AG04450 (cell line): ENCODE results near the gene LSM7. TPM values are rescaled to one million over a fixed set of nuclear protein-coding genes. Genes with fewer than 3 reads are reported as not detected.

Source experiments
- CTCF ChIA-PET: fragments of 300-600, 350-600 bp; formaldehyde crosslinking; extraction: SDS; loops from one replicate; lab custom pipeline; 2022; ENCODE audit warnings: antibody characterized with exemption, inconsistent platforms; lab: Charles Lee
- POLR2A ChIA-PET: fragments of 350-600 bp; formaldehyde crosslinking; extraction: SDS; loops from one replicate; lab custom pipeline; 2021; ENCODE audit warnings: antibody characterized with exemption, inconsistent platforms; lab: Yijun Ruan, JAX
- DNase-seq: peaks from one replicate; pipeline ENCODE4 v3.0.0-alpha.2; 2011; ENCODE audit warnings: low read depth, low spot score
- H3K27ac ChIP-seq: one replicate; pipeline ENCODE4 v1.5.1; 2012; ENCODE audit warnings: low read depth, low read length, control low read depth
- H3K27me3 ChIP-seq: one replicate; pipeline ENCODE4 v1.6.0; 2012; ENCODE audit warnings: low read length; ENCODE audit not compliant: control insufficient read depth, insufficient read depth
- H3K4me3 ChIP-seq: 2 replicates; pipeline ENCODE4 v1.5.1; 2011; ENCODE audit warnings: mild to moderate bottlenecking, low read depth, low read length, control low read depth
- H3K9me3 ChIP-seq: 2 replicates; pipeline ENCODE4 v1.5.1; 2012; ENCODE audit warnings: low read length; ENCODE audit not compliant: control insufficient read depth, insufficient read depth
- CTCF ChIP-seq: IDR thresholded peaks from 2 replicates; pipeline ENCODE4 v1.5.1; 2011; ENCODE audit warnings: low read depth, low read length, control low read depth, inconsistent platforms
- polyA plus RNA-seq: library from polyadenylated mRNA; depleted of rRNA; stranded (reverse); fragments of >200 nt; gene quantifications from 2 replicates; pipeline ENCODE4 v1.2.3, GENCODE V29; 2011

The LSM7 gene
- polyA plus RNA-seq, 1 experiment: 137 TPM

GRCh38 chr19:2358548-2359173, 30.3 kb upstream of the LSM7 start:
- ChIA-PET POLR2A (no interaction called here), CTCF (no interaction called here)
- Histone ChIP-seq H3K4me3 (no peak overlapping the region), H3K9me3 (peaks cover 11% of the 10 kb centered on the region; the same call in 1 of the 2 replicates), H3K27me3 (peaks cover 21% of the 10 kb centered on the region), H3K27ac (no peak overlapping the region)
- TF ChIP-seq CTCF: no peak
- DNase-seq: no peak

GRCh38 chr19:2357279-2358206, 29.2 kb upstream of the LSM7 start:
- H3K9me3 ChIP-seq: peaks cover 8% of the 10 kb centered on the region; the same call in 1 of the 2 replicates
- TF ChIP-seq CTCF: no peak
- CTCF ChIA-PET: no interaction called here
- H3K4me3 ChIP-seq: no peak overlapping the region
- H3K27ac ChIP-seq: no peak overlapping the region
- DNase-seq: no peak
- POLR2A ChIA-PET: no interaction called here
- H3K27me3 ChIP-seq: peaks cover 21% of the 10 kb centered on the region

- TF ChIP-seq CTCF: no peak
- Histone ChIP-seq H3K27me3 (peaks cover 19% of the 10 kb centered on the region), H3K27ac (no peak overlapping the region), H3K9me3 (peaks cover 6% of the 10 kb centered on the region; the same call in 1 of the 2 replicates), H3K4me3 (no peak overlapping the region)
- ChIA-PET CTCF (no interaction called here), POLR2A (interaction anchor here (0.6 kb wide), 1 partner anchor 10 kb away, joined by 8 read pairs; no protein-coding TSS in a partner anchor)
- no peak for DNase-seq
Measured at GRCh38 chr19:2356036-2356646, 27.8 kb upstream of the LSM7 start.

GRCh38 chr19:2355168-2356035, 27.0 kb upstream of the LSM7 start:
- DNase-seq: no peak
- Histone ChIP-seq H3K4me3 (no peak overlapping the region), H3K27ac (no peak overlapping the region), H3K9me3 (peaks cover 6% of the 10 kb centered on the region; the same call in 1 of the 2 replicates), H3K27me3 (peaks cover 15% of the 10 kb centered on the region)
- CTCF ChIA-PET: no interaction called here
- POLR2A ChIA-PET: no interaction called here
- no peak for TF ChIP-seq CTCF
